CD14-positive monocyte (primary cell): ENCODE results near the gene FBXL16. TPM values are rescaled to one million over a fixed set of nuclear protein-coding genes. Genes with fewer than 3 reads are reported as not detected.

Experiments
- DNase-seq, 3 donors: peaks; one replicate each; pipeline ENCODE4 v3.0.0-alpha.2; 2011 to 2022
- H2AFZ ChIP-seq: 2 replicates; pipeline ENCODE4 v1.6.0; 2012; ENCODE audit warnings: mild to moderate bottlenecking, low read depth, low read length, inconsistent platforms; ENCODE audit not compliant: insufficient read depth, poor library complexity, severe bottlenecking
- H3K27ac ChIP-seq, 2 donors: 1 replicate in 1 of 2; 2 replicates in 1 of 2; pipeline ENCODE4 v1.5.1; 2012 to 2013; ENCODE audit warnings: low read length in 2 of 2, control low read depth in 1 of 2, inconsistent platforms in 1 of 2, low read depth in 1 of 2, mild to moderate bottlenecking in 1 of 2
- H3K27me3 ChIP-seq, 2 donors: one replicate each; pipeline versions ENCODE4 v1.6.0 to v1.6.1; 2011 to 2013; ENCODE audit warnings: low read length in 2 of 2; ENCODE audit not compliant: control insufficient read depth in 2 of 2, insufficient read depth in 2 of 2
- H3K36me3 ChIP-seq, 2 donors: replicated peaks in 1 of 2; 1 replicate in 1 of 2; 2 replicates in 1 of 2; pipeline versions ENCODE4 v1.5.1 to v1.6.1; 2012 to 2013; ENCODE audit warnings: low read length in 2 of 2, control low read depth in 1 of 2, inconsistent platforms in 1 of 2, mild to moderate bottlenecking in 1 of 2; ENCODE audit not compliant: insufficient read depth in 2 of 2, control insufficient read depth in 1 of 2
- H3K4me1 ChIP-seq, 2 donors: 1 replicate in 1 of 2; 2 replicates in 1 of 2; pipeline versions ENCODE4 v1.5.1 to v1.6.1; 2012 to 2013; ENCODE audit warnings: low read length in 2 of 2, control low read depth in 1 of 2, inconsistent platforms in 1 of 2, mild to moderate bottlenecking in 1 of 2, moderate library complexity in 1 of 2; ENCODE audit not compliant: insufficient read depth in 2 of 2, control insufficient read depth in 1 of 2
- H3K4me2 ChIP-seq: replicated peaks from 2 replicates; pipeline ENCODE3; 2012; ENCODE audit warnings: low read length, moderate library complexity, mild to moderate bottlenecking; ENCODE audit not compliant: poor library complexity, severe bottlenecking; ENCODE audit errors: extremely low read depth
- H3K4me3 ChIP-seq, 3 experiments: fragments of 200-600 bp in 1 of 3; sonication (generic) in 1 of 3; replicated peaks in 1 of 3; 1 replicate in 2 of 3; 2 replicates in 1 of 3; pipeline ENCODE4 v1.5.1; 2011 to 2013; ENCODE audit warnings: low read length in 3 of 3, mild to moderate bottlenecking in 3 of 3, control low read depth in 2 of 3, low read depth in 2 of 3, inconsistent platforms in 1 of 3, moderate library complexity in 1 of 3
- H3K79me2 ChIP-seq: 2 replicates; pipeline ENCODE4 v1.6.0; 2012; ENCODE audit warnings: mild to moderate bottlenecking, control low read depth, inconsistent platforms, low read length, moderate library complexity; ENCODE audit not compliant: insufficient read depth
- H3K9ac ChIP-seq: 2 replicates; pipeline ENCODE4 v1.6.0; 2017; ENCODE audit warnings: low read length, mild to moderate bottlenecking; ENCODE audit not compliant: insufficient read depth, poor library complexity, severe bottlenecking
- H3K9me3 ChIP-seq, 2 donors: replicated peaks in 1 of 2; 1 replicate in 1 of 2; 2 replicates in 1 of 2; pipeline versions ENCODE4 v1.5.1 to v1.6.1; 2012 to 2013; ENCODE audit warnings: low read length in 2 of 2, control low read depth in 1 of 2; ENCODE audit not compliant: control insufficient read depth in 1 of 2, insufficient read depth in 1 of 2
- H4K20me1 ChIP-seq: 2 replicates; pipeline ENCODE4 v1.6.0; 2012; ENCODE audit warnings: mild to moderate bottlenecking, low read length, control low read depth, moderate library complexity; ENCODE audit not compliant: insufficient read depth
- H3K27ac Mint-ChIP-seq, 7 donors: one replicate each; pipeline ENCODE4 v1.8.0; 2020; ENCODE audit warnings: mild to moderate bottlenecking in 7 of 7, mixed read lengths in 7 of 7, moderate library complexity in 6 of 7, inconsistent platforms in 2 of 7
- H3K27me3 Mint-ChIP-seq, 3 donors: one replicate each; pipeline ENCODE4 v1.8.0; 2021 to 2022; ENCODE audit warnings: low read depth in 3 of 3, mild to moderate bottlenecking in 3 of 3, mixed read lengths in 3 of 3, moderate library complexity in 3 of 3, inconsistent platforms in 1 of 3
- H3K36me3 Mint-ChIP-seq, 2 donors: one replicate each; pipeline ENCODE4 v1.8.0; 2020; ENCODE audit warnings: mixed read lengths in 2 of 2, inconsistent platforms in 1 of 2, mild to moderate bottlenecking in 1 of 2
- H3K4me1 Mint-ChIP-seq: one replicate; pipeline ENCODE4 v1.8.0; 2020; ENCODE audit warnings: mild to moderate bottlenecking, mixed read lengths
- H3K4me3 Mint-ChIP-seq, 2 donors: one replicate each; pipeline ENCODE4 v1.8.0; 2020; ENCODE audit warnings: mild to moderate bottlenecking in 2 of 2, mixed read lengths in 2 of 2, moderate library complexity in 1 of 2
- H3K9me3 Mint-ChIP-seq, 7 donors: one replicate each; pipeline ENCODE4 v1.8.0; 2020 to 2022; ENCODE audit warnings: mixed read lengths in 7 of 7, mild to moderate bottlenecking in 6 of 7, moderate library complexity in 6 of 7, inconsistent platforms in 2 of 7
- CTCF ChIP-seq: fragments of 200-600 bp; IDR thresholded peaks from one replicate; pipeline ENCODE4 v1.8.0; 2022; ENCODE audit warnings: antibody characterized with exemption, mild to moderate bottlenecking
- WGBS: methylation state at CpG from one replicate; pipeline ENCODE4 v1.1.5; 2013; ENCODE audit warnings: missing lambda C conversion rate; ENCODE audit not compliant: insufficient coverage; 5-methylcytosine and 5-hydroxymethylcytosine counted together
- intact Hi-C, 2 donors: fragments of 100-400 bp; cut with micrococcal nuclease; formaldehyde crosslinking; loops; one replicate each; pipeline versions ENCODE4 v1.15.0 to v1.15.1; 2023
- polyA plus RNA-seq, 3 donors: library from polyadenylated mRNA; depleted of rRNA in 1 of 3; unstranded in 2 of 3; stranded (reverse) in 1 of 3; fragments of 300-500 nt in 2 of 3; fragments of >200 nt in 1 of 3; fragmentation: Illumina TruSeq in 2 of 3; gene quantifications; 1 replicate in 2 of 3; 2 replicates in 1 of 3; pipeline ENCODE4 v1.2.3, GENCODE V29; 2012 to 2021

FBXL16 gene
- polyA plus RNA-seq, 3 donors: 0.28 to 1.0 (median 0.49) TPM

GRCh38 chr16:669666-670065 is 35.9 kb downstream of the FBXL16 start:
- DNase-seq: no peak
- Histone ChIP-seq H3K9ac (no peak overlapping the region), H3K79me2 (peaks cover 20% of the 10 kb centered on the region), H3K4me1 (peaks cover 17 to 23% of the 10 kb centered on the region in 2 donors), H3K4me3 (no peak overlapping the region), H2AFZ (no peak overlapping the region), H3K4me2 (no peak overlapping the region), H3K9me3 (no peaks in the 10 kb centered on the region), H3K27me3 (peaks cover 0 to 1% of the 10 kb centered on the region in 2 donors), H4K20me1 (peaks cover 53% of the 10 kb centered on the region), H3K27ac (no peak overlapping the region), H3K36me3 (peaks cover 48 to 50% of the 10 kb centered on the region in 2 donors)
- Mint-ChIP-seq H3K27me3 (peaks cover 2 to 5% (median 3%) of the 10 kb centered on the region in 3 donors), H3K36me3 (peaks cover 30 to 47% of the 10 kb centered on the region in 2 donors), H3K4me1 (peaks cover 10% of the 10 kb centered on the region), H3K9me3 (no peaks in the 10 kb centered on the region), H3K4me3 (no peak overlapping the region), H3K27ac (peak overlapping the region in 1 of 7 donors; percentile 27)
- intact Hi-C loops: no loop called here
- TF ChIP-seq CTCF: no peak
- 98% methylated on average over 12 of the region's 13 CpGs for WGBS

GRCh38 chr16:668519-669171 is 37.0 kb downstream of the FBXL16 start:
- intact Hi-C loops: no loop called here
- peak overlapping the region; percentile 72 to 87 (median 78) for H3K4me3 ChIP-seq
- H4K20me1 ChIP-seq: peaks cover 44% of the 10 kb centered on the region
- 8% methylated on average over 49 of the region's 50 CpGs for WGBS
- H2AFZ ChIP-seq: peak overlapping the region; percentile 74
- Mint-ChIP-seq H3K36me3 (peaks cover 26 to 41% of the 10 kb centered on the region in 2 donors), H3K27me3 (peaks cover 0 to 2% (median 2%) of the 10 kb centered on the region in 3 donors), H3K9me3 (no peaks in the 10 kb centered on the region), H3K4me1 (peaks cover 9% of the 10 kb centered on the region), H3K4me3 (peak overlapping the region; percentile 70 to 78), H3K27ac (peak overlapping the region in 1 of 7 donors; percentile 51)
- TF ChIP-seq CTCF: no peak
- peak overlapping the region in 1 of 2 donors; percentile 68 for H3K27ac ChIP-seq
- H3K9ac ChIP-seq: peak overlapping the region; percentile 83
- peaks cover 17 to 21% of the 10 kb centered on the region in 2 donors for H3K4me1 ChIP-seq
- H3K27me3 ChIP-seq: no peaks in the 10 kb centered on the region
- peaks cover 20% of the 10 kb centered on the region for H3K79me2 ChIP-seq
- H3K36me3 ChIP-seq: peaks cover 44 to 45% of the 10 kb centered on the region in 2 donors
- peak overlapping the region; percentile 96 for H3K4me2 ChIP-seq
- H3K9me3 ChIP-seq: no peaks in the 10 kb centered on the region
- DNase-seq: no peak
